HG02642 (cell line): ENCODE data around the gene SORCS1.

Source experiments
- ATAC-seq: cut with Tn5 transposase; IDR thresholded peaks from one replicate; pipeline ENCODE4 v1.9.1; 2021; ENCODE audit warnings: mild to moderate bottlenecking; ENCODE audit not compliant: unreplicated experiment, poor library complexity

Gene SORCS1

DNA sequence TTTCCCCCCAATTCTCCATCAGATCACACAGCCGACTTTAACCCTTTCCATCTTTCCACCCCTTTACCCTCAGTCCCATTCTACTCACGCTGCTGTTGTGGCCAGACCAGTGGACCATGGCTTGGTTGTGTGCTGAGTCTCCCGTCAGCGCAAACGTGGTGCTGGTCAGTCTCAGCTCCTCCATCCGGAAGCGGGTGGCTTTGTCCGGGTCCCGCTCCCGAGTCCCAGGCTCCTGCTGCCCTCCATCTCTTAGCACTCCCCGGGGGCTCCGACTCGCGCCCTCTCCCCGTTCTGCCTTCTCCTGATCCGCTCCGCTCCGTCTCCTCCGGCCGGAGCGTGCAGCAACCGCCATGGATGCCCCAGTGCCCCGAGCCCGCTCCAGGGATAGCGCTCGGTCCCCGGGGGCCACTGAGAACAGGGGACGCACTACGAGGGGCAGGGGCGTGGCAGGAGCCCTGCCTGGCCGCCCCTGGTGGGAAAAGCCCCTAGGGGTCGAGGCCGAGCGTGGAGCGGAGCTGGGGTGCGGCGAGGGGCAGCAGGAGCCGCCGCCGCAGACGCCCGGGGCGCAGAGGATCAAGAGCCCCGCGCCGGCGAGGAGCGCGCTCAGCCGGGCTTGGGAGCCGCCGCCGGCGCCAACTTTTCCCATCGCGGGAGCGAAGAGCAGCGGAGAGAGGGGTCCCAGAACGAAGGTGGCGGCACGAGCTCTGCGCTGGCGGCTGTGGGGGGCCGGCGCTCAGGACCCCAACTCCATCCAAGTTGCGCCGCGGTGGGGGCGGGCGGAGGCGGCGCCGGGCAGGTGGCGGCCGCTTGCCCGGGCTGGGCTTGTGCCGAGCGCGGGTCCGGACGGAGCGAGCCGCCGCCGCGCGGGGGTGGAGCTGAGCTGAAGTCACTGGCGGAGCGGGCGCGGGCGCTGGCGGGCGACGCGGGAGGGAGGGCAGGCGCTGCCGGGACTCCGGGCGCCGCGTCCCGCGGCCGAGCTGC, at the start of gene SORCS1:
TSS of gene SORCS1 (minus strand) at position 826 of the 981 bp plus-strand sequence.
- no peak for ATAC-seq

DNA sequence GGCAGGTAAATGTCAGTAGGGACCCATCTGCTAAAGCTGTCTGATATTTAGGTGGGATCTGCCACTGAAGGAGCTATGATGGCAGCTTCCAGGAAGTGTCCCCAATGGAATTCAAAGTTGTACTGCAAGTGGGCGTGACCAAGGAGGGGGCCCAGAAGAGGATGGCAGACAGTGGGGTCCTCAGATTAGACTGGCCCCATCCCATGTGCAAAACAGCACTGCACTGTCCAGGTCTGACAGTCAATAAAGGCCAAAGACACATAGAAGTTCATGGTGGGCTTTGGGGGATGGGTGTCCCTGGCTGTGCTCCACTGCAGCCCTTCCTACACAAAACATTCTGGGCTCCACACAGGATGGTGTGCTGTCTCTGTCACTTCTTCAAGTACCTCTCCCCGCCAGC, 49.8 kb upstream of the SORCS1 start:
- no peak for ATAC-seq

DNA sequence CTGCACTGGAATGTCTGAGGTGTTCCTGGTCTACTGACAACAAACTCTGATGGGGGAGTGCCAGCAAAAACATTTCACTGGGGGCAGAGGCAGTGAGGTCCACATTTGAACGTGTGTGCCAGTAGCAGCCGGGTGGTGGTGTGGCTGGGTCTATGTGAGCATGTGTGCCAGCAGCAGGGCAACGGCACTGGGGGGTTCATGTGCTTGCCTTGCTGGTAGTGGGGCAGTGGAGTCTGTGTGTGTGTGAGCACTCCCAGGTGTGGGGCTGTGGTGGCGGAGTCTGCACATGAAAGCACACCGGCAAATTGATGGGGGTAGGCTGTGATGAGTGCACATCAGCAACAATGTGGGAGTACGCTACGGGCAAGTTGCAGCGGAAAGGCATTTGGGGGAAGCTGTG, 49.4 kb upstream of the SORCS1 start:
- no peak for ATAC-seq

DNA sequence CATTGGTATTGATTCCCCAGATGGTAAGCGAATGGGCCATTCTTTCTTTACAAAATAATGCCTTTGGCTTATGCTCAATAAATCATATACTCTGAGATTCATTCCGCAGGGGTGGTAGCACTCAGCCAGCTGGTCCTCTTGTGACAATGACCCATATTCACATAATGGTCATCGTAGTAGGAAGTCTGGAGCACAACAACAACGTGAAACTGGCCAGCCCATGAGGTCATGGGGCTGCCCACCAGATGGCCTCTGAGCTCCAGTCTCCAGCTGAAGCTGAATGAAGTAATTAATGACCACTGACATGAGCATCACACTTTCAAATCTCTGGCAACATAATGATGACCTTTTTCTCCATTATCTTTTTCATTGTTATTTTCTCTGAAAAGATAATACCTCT, 42.3 kb upstream of the SORCS1 start:
- ATAC-seq = no peak

DNA sequence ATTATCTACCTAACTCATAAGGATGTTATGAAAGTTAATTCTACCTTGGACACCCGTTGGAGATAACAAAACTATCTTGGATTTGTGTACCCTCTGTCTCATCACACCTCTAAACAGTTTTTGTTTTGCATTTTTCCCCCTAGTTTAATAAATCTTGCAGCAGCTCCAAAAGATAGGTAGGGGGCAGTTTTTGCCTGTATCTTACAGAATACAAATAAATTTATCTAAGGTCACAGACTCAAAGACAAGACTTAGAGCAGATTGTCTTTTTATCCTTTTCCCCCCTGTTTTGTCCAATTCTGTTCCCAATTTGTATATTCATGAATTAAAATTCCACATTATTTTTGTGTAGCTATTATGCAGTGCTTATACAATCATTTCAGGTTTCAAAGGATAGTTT, 5.0 kb upstream of the SORCS1 start:
- ATAC-seq = no peak

DNA sequence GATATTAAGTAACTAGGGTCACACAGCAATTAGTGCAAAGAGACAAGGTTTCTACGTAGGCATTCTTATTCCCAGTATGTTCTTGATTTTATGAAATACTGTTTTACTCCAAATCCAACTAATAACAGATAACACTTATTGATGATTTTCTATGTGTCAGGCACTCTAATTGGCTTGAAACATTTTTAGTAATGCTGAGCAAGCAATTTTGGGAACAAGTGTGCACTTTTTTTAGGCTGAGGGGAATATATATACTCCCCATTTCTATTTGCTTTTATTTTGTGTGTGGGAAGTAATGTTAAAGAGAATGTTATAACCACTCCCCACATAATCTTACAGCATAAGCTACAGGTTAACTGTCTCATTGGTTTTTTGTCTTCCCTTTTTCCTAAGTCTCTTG, 4.2 kb upstream of the SORCS1 start:
- ATAC-seq = no peak

DNA sequence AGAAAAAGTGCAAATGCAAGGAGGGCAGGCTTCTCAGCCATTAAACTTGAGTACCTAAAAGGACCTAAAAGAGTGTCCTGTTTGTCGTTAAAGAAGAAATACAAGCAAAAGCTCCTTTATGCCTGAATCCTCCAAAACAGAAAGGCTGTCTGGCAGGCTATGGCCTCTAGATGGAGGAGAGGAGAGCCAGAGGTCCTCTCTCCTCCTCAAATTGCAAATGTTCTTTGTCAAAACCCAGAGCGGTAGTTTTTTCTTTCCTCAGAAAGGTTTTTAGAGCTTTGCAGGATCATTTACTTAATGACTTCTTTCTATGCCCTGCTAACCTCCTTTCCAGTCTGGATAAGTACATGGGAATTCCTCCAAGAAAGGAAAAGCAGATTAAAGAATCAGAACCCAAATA, 1.9 kb upstream of the SORCS1 start:
- no peak for ATAC-seq

DNA sequence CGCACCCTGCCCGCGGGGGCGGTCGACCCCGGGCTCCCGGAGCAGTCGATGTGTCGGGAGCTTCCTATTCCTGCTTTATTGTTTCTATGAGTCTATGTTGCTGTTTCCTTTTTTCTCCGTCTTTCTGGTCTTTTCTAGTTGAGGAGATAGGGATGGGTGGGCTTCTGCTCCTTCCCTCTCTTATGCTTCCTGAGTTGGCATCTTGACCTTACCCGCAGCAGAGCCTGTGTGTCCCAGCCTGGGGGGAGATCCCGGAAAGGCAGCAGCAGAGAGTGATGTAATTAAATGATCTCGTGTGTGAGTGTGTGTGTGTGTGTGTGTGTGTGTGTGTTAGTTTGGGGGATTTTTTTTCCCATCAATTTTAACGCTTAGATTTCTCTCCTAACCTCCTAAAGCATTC, 486 bp upstream of the SORCS1 start:
- ATAC-seq = no peak

DNA sequence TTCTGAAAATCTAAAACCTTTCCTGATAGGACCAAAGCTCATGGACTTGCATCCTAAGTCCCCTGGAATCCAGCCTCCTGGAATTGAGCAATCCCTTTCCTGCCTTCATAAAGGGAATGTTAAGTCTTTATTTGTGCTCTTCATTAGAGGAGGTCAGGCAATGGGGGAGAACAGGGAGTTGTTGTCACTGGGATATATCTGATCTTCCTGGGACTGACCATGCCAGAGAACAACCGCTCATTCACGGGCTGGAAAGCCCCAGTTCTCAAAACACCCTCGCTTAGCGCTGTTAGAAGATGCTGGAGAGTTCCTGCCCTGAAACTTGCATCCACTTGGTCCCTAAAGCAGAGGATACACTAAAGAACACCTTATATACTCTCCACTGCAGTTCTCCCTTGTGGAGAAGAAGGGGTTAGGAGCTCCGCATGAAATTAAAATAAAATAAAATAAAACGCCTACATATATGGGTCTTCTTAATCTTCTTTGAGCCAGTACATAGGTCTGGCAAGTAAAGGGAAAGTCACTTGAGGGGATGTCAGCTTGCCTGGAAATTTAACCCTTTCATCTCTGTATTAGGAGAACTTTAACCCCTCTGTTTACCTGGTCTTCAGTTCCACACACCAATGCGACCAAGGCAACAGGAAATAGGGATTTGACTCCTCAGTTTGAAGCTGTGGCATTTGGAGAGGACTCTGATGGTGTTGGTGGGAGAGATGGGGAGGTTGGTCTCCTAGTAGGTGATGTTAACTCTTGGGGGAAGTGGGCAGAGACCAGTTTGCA, 1.2 kb downstream of the SORCS1 start:
- ATAC-seq = no peak

DNA sequence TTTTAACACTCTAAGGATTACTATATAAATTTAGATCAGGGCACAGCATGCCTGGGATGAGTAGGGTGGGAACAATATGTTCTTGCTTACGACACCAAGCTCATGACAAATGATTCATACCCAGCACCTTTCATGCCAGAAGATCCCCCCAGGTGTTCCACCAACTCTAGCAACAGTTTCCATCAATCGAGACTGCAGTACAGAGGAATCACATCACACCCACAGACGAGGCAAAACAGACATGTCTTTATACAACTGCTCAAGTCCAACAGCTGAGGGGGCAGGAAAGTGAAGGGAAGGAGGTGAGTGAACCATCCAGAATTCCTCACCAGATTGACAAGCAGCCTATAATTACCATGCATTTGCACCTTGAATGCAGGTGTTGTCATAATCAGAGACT, 3.6 kb downstream of the SORCS1 start:
- no peak for ATAC-seq

DNA sequence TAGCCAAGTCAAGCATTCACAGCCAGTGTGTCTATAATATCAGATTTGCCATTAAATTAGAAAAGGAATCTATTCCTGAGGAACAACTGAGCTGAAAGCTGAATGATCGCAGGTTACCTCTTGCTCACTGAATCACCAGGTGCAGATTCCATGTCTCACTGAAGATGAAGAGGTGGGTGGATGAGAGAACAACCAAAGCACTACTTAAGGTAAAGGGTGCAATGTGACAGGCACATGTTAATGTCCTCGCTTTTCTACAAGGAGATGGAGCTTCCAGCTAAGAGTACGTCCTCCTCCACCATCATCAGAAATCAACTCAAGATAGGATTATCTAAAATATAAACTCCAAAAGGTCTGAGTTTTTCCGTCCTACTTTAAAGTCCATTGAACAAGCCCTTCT, 4.6 kb downstream of the SORCS1 start:
- no peak for ATAC-seq

DNA sequence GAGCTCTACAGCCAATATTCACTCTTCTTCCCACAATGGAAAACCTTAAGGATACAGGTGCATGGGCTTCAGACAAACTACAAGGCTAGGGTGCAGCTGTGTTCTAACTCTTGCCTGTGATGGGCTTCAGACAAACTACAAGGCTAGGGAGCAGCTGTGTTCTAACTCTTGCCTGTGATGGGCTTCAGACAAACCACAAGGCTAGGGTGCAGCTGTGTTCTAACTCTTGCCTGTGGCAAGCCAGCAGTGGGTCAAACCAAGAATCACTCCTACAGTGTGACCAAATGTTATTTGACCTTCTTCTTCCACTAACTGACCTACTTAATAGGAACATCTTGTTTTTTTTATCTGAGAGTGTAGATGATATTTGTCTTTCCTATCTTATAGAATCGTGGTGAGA, 7.4 kb downstream of the SORCS1 start:
- no peak for ATAC-seq

DNA sequence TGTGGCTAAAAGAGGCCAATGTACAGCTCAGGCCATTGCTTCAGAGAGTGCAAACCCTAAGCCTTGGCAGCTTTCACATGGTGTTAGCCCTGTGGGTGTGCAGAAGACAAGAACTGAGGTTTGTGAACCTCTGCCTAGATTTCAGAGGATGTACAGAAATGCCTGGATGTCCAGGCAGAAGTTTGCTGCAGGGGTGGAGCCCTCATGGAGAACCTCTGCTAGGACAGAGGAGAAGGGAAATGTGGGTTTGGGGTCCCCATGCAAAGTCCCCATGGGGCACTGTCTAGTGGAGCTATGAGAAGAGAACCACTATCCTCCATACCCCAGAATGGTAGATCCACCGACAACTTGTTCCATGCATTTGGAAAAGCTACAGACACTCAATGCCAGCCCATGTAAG, 12.4 kb downstream of the SORCS1 start:
- ATAC-seq = no peak

DNA sequence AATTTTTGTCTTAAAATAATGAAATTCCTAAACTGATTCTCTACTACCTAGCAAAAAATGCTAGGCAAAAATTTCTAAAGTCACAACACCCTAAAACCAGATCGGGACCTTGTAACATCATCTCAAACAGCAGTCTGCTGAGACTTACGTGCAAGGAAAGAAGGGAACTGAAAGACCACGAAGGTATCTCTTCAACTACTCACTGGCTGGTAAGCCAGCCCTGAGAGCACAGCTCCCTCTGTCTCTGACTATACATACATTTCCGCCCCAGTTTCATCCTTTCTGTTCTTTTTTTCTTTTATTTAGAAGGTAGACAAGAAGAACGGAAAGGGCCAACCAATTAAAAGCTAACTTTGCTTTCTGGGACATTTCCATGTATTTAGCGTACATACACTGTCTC, 15.6 kb downstream of the SORCS1 start:
- no peak for ATAC-seq

DNA sequence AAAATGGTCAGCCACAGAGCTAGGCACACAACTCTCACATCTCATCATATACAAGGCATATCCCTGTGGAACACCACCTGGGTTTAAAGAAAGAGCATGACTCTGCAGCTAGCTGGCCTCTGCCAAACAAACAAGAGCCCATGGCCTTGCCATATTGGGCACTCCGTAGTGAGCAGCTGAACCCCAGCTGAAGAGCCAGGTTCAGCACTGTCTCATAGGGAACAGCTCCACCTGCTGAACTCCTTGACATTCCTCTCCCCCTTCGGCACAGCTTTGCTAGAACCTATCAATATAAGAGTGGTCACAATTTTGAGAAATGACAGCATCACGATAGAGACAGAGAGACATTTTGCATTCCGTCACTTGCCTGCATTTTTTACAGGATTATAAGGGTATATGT, 20.0 kb downstream of the SORCS1 start:
- no peak for ATAC-seq

DNA sequence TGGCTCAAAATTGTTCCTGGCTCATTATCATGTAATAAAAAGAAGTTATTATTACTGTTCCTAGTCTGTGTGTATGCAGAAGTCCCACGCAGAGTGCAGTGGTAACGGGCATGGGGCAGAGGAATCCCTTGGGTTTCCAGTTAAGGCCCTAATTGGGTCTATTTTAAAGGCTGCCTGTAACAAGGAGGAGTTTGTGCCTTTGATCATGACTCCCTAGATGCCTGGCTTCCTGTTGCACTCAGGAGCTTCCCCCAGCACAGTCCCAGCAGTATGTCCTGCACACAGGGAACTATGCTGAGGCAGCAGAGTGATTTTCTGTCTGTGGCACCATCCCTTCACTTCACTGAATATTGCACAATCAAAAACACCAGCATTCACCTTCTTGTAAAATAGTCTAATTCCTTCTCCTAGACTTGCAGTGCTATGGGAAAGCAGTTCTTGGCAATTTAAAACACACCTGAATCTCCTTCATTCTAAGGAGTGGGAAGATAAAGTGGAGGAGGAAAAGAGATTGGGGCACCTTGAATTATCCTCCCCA, 22.9 kb downstream of the SORCS1 start:
- ATAC-seq = no peak

DNA sequence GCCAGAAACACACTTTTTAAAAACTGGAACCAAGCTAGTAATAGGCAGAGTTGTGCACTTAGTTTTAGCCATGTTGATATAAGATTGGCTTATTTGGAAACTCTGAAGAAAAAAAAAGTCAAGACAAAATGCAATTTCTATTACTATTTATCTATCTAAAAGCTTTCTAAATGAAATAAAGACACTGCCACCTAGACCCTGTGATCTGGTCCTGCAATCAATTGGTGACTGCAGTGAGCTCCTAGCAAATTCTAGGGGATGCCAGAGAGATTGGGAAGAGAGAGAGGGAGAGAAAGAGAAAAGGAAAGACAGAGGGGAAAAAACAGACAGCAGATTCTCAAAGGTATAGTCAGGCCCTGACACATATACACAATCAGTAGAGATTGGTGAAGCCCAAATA, 25.3 kb downstream of the SORCS1 start:
- no peak for ATAC-seq

DNA sequence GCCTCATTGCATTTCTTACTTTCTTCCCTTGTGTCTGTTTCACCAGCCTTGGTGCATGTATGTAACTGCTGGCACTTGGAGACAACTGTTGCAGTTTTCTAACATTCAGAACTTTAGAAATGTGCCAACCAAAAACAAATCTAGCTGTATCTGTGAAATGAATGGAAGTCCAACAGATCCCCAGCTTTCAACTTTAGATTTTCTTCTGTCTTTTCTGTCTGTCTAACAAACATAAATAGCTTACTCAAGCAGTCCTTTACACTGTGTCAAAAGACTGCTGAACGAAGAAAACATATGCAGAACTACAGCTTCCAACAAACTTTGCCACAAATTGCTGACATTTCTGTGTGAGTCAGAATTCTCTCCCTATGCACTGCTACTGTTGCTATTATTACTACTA, 30.9 kb downstream of the SORCS1 start:
- ATAC-seq = no peak

DNA sequence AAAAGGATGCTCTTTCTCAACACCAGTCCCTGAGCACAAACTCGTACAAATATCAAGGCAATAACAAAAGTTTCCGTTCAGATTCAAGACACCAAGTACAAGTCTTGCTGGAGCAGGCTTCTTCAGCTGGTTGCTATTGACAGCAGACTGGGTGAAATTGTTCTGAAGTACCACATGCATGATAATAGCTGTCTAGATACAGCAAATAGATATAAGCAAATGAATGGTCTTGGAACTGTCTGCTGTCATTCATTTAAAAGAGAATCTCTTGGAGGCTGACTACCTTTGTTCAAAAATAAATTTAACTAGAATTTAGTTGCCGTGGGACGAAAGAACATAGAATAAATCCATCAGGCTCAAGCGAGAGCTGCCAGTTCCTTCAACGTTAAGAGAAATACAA, 35.5 kb downstream of the SORCS1 start:
- ATAC-seq = no peak

DNA sequence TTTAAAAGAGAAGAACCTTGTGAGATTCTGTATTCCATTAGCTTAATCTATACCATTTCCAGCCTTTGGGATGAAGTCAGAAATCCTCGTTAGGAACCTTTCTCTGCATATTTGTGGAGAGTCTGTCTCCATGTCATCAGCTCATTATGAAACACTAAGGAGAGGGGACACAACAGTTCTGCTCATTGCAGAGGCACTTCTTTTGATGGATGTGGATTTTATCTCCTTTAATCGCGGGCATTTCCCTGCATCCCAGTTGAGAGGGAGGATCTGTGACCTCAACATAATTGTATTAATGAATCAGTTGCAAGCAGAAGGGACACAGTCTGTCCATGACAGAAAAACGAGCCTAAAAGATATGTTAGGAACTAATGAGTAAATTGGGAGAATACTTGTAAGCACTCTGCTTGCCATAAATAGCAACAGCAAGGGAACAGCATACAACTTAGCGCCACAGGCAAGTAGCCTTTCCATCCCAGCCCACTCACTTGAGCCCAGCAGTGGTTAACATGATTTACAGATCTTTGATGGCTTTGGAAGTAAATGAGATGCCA, 37.9 kb downstream of the SORCS1 start:
- ATAC-seq = no peak

DNA sequence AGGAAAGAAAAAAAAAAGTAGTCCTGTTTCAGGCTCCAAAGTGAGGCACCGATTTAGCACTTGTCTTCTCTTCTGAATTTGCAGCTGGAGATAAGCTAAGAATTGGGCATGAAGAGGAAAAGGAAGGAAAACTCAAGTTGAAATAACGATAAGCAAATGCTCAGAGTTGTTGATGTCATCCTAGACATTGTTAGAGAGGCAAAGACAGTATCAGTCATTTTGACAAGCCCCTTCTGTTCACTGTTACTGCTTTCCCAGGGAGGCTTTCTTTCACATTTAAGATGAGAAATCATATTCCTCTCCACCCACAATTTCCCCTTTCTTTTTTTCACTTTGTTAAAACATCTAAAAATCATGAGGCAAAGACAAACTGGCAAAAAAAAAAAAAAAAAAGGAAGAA, 41.8 kb downstream of the SORCS1 start:
- no peak for ATAC-seq
